Esophagus muscularis mucosa (tissue), 4 donors: ENCODE results near the gene KBTBD13.

ENCODE experiments used
- CTCF ChIP-seq, 3 experiments: fragments of 200-600 bp in 2 of 3; fragments of 450-650 bp in 1 of 3; sonication (generic) in 2 of 3; IDR thresholded peaks; one replicate each; pipeline ENCODE4 v1.5.1; 2017 to 2019; ENCODE audit warnings: antibody characterized with exemption in 3 of 3, mild to moderate bottlenecking in 2 of 3, moderate library complexity in 1 of 3
- EP300 ChIP-seq: sonication (generic); formaldehyde crosslinking; IDR thresholded peaks from one replicate; pipeline ENCODE4 v1.6.1; 2017; ENCODE audit warnings: antibody characterized with exemption
- POLR2A ChIP-seq: fragments of 450-650 bp; IDR thresholded peaks from one replicate; pipeline ENCODE4 v1.6.1; 2017; ENCODE audit warnings: antibody characterized with exemption, moderate library complexity, mild to moderate bottlenecking, low read depth

- no peak for TF ChIP-seq CTCF (IDR thresholded peaks at IDR 0.05)
- TF ChIP-seq POLR2A = no peak
- no peak for TF ChIP-seq EP300
These were observed 18.6 kb downstream of the KBTBD13 start for GRCh38 chr15:65095011-65095746.
